Thoracic aorta (tissue), 2 donors: ENCODE measurements around the gene ABCB8. TPM values are rescaled to one million over a fixed set of nuclear protein-coding genes. Genes with fewer than 3 reads are reported as not detected.

Source experiments
- ATAC-seq: fragments of 150-250 bp; one replicate; pipeline ENCODE4 v1.8.0; 2017; ENCODE audit warnings: low read depth; ENCODE audit not compliant: insufficient number of reproducible peaks, low FRiP score
- DNase-seq: peaks from one replicate; pipeline ENCODE4 v3.0.0-alpha.2; 2020; ENCODE audit warnings: low spot score
- H3K27ac ChIP-seq, 2 donors: fragments of 200-600 bp; sonication (generic); 1 replicate in 1 of 2; 2 replicates in 1 of 2; pipeline ENCODE4 v1.5.1; 2016; ENCODE audit warnings: mild to moderate bottlenecking in 2 of 2, moderate library complexity in 2 of 2
- H3K27me3 ChIP-seq: fragments of 200-600 bp; sonication (generic); replicated peaks from 2 replicates; pipeline ENCODE4 v1.6.0; 2016; ENCODE audit warnings: mild to moderate bottlenecking; ENCODE audit not compliant: insufficient read depth
- H3K36me3 ChIP-seq: fragments of 200-600 bp; sonication (generic); one replicate; pipeline ENCODE4 v1.5.1; 2016
- H3K4me1 ChIP-seq, 2 donors: fragments of 200-600 bp; sonication (generic); 1 replicate in 1 of 2; 2 replicates in 1 of 2; pipeline versions ENCODE4 v1.5.1 to v1.6.0; 2016; ENCODE audit warnings: low read depth in 2 of 2, mild to moderate bottlenecking in 1 of 2; ENCODE audit not compliant: control insufficient read depth in 1 of 2
- H3K4me3 ChIP-seq: fragments of 200-600 bp; sonication (generic); 2 replicates; pipeline ENCODE4 v1.5.1; 2016; ENCODE audit warnings: mild to moderate bottlenecking
- H3K9me3 ChIP-seq: fragments of 200-600 bp; sonication (generic); 2 replicates; pipeline ENCODE4 v1.5.1; 2016
- CTCF ChIP-seq: fragments of 200-600 bp; sonication (generic); IDR thresholded peaks from one replicate; pipeline ENCODE4 v1.5.1; 2019; ENCODE audit warnings: antibody characterized with exemption
- total RNA-seq, 2 donors: library from RNA; depleted of rRNA; stranded (reverse); fragments of >200 nt; gene quantifications; one replicate each; pipeline versions ENCODE4 v1.1.0 to v1.2.3, GENCODE V29; 2016

Gene ABCB8
- total RNA-seq, 2 donors from 2014 or later, result 34.1 to 35.1 TPM

- Histone ChIP-seq H3K4me1 (no peaks in the 10 kb centered on the region), H3K36me3 (peaks cover 9% of the 10 kb centered on the region), H3K9me3 (no peaks in the 10 kb centered on the region), H3K4me3 (no peak overlapping the region), H3K27me3 (no peaks in the 10 kb centered on the region), H3K27ac (no peak overlapping the region)
- no peak for DNase-seq
- no peak for ATAC-seq
- TF ChIP-seq CTCF, result no peak
These were observed 17.0 kb downstream of the ABCB8 start for GRCh38 chr7:151045262-151045661.

- H3K27me3 ChIP-seq, result no peaks in the 10 kb centered on the region
- no peaks in the 10 kb centered on the region for H3K9me3 ChIP-seq
- peaks cover 9% of the 10 kb centered on the region for H3K36me3 ChIP-seq
- H3K4me1 ChIP-seq, result peaks cover 0 to 2% of the 10 kb centered on the region in 2 donors
- TF ChIP-seq CTCF, result no peak
- H3K27ac ChIP-seq, result no peak overlapping the region
- no peak for ATAC-seq
- no peak overlapping the region for H3K4me3 ChIP-seq
- DNase-seq, result no peak
These were observed 17.7 kb downstream of the ABCB8 start for GRCh38 chr7:151045967-151046366.

GRCh38 chr7:151046603-151047573 is 18.6 kb downstream of the ABCB8 start:
- DNase-seq, result no peak
- H3K9me3 ChIP-seq, result no peaks in the 10 kb centered on the region
- no peaks in the 10 kb centered on the region for H3K27me3 ChIP-seq
- no peak overlapping the region for H3K27ac ChIP-seq
- no peak overlapping the region for H3K4me3 ChIP-seq
- ATAC-seq, result no peak
- peaks cover 0 to 5% of the 10 kb centered on the region in 2 donors for H3K4me1 ChIP-seq
- TF ChIP-seq CTCF, result no peak
- H3K36me3 ChIP-seq, result peaks cover 7% of the 10 kb centered on the region

GRCh38 chr7:151047976-151048815 is 19.9 kb downstream of the ABCB8 start, which contains the start of gene ASIC3:
TSS of gene ASIC3 (plus strand) at chr7:151048531. CDS start at chr7:151048886, 355 bp downstream.
- no peak for ATAC-seq

More at GRCh38 chr7:151047976-151048815, 19.9 kb downstream of the ABCB8 start, which contains the start of gene ASIC3:
- peaks cover 1% of the 10 kb centered on the region for H3K36me3 ChIP-seq
- H3K4me3 ChIP-seq, result no peak within 1 kb of the TSS
- peaks cover 0 to 5% of the 10 kb centered on the region in 2 donors for H3K4me1 ChIP-seq
- H3K9me3 ChIP-seq, result no peaks in the 10 kb centered on the region
- DNase-seq, result no peak
- H3K27me3 ChIP-seq, result no peaks in the 10 kb centered on the region
- no peak within 1 kb of the TSS for H3K27ac ChIP-seq
- TF ChIP-seq CTCF, result no peak
